GM18499 (cell line): ENCODE measurements around the gene ATP6V0E2.

ENCODE experiments used
- ATAC-seq: cut with Tn5 transposase; IDR thresholded peaks from one replicate; pipeline ENCODE4 v1.9.1; 2021; ENCODE audit warnings: moderate number of reproducible peaks; ENCODE audit not compliant: insufficient read depth, unreplicated experiment

The ATP6V0E2 gene

DNA sequence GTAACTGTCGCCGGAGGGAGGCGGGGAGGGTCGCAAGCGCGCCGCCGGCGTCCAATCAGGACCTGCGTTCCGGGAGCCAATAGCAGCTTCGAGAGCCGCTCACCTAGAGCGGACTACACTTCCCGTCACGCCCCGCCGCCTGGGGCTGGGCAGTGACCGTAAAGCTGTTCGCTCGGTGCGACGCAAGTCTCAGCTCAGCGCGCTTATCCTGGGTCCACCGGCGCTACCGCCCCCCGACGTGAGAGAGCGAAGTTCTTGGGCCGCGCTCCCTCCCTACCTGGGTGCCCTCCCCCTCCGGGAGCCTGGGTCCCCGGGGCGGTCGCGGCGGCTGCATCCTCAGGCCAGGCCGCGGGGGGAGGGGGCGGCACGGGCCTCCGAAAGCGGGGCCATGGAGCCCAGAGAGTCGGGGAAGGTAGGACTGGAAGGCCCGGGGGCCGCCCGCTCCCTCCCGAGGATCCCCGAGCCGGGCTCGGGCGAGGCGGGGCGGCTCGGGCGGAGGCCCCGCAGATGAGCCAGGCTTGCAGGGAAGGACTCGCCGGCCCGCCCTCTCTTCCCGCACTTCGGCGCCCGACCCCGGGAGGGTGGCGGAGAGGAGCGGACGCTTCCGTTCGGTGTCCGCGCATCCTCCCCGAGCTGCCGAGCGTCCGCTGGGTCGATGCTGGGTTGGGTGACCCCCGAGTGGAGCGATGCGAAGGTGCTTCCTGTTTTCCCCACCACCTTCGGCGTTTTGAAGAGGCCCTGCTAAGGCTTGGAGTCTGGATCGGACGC lies 35.4 kb upstream of the ATP6V0E2 start, which contains the start of gene ZNF862:
TSS of gene ZNF862 (plus strand) at position 152 of the 768 bp plus-strand sequence. CDS start at position 389, 237 bp downstream.
- peak; percentile 93 for ATAC-seq

DNA sequence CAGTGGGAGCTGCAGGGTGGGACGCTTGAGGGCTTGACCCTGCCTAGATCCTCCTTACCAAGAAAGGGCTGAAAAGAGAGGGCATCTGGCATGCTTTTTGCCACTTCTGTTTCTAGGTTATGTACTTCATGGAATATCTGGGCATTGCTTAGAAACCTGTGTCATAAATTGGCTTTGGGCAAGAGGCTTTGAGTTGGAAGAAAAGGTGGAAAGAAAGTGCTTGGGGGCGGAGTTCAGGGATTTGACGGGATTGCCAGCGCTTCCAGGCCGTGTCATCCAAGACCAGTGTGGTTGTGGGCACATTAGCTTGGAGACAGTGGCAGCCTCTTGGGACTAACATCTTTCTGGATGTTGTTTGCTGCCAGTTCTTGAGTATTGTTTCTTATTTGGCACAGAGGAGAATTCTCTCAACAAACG lies 34.8 kb upstream of the ATP6V0E2 start:
- no peak for ATAC-seq

- ATAC-seq = no peak
Observed at GRCh38 chr7:149839933-149840332, 33.8 kb upstream of the ATP6V0E2 start.

GRCh38 chr7:149843566-149843965 lies 30.2 kb upstream of the ATP6V0E2 start:
- ATAC-seq = no peak

- ATAC-seq = no peak
Observed at GRCh38 chr7:149844445-149844844, 29.3 kb upstream of the ATP6V0E2 start.

DNA sequence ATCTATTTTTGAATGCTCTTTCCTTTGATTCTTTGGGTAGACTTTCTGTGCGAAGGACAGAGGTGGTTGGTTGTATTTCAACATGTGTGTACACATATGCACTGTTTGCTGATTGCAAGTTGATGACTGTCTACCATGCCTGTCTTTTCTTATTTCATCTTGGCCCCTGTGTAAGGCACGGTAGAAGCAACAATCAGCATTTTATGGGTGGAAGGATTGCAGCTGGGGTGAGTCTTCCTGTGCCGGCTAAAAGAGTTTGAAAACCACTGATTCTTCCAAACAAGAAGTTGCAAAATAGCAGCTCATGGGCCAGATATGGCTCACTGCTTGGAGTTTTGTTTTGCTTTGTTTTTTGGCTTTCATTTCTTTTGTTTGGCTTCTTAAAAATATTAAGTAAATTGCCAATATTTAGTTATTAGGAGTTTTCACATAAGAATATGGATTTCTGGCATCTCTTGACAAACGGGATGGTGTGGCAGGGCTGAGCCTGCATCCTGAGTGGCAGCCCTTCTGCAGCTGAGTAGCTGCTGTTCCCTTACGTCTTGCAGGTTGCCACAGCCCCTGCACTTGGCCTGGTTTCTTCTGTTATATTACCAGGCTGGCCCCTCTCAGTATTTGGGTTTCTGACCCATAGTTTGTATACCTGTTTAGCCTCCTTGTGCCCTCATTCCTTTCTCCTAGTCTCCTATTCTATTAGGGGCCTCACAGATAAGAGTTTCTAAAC lies 28.4 kb upstream of the ATP6V0E2 start:
- no peak for ATAC-seq

GRCh38 chr7:149846021-149846420 lies 27.7 kb upstream of the ATP6V0E2 start:
- no peak for ATAC-seq

DNA sequence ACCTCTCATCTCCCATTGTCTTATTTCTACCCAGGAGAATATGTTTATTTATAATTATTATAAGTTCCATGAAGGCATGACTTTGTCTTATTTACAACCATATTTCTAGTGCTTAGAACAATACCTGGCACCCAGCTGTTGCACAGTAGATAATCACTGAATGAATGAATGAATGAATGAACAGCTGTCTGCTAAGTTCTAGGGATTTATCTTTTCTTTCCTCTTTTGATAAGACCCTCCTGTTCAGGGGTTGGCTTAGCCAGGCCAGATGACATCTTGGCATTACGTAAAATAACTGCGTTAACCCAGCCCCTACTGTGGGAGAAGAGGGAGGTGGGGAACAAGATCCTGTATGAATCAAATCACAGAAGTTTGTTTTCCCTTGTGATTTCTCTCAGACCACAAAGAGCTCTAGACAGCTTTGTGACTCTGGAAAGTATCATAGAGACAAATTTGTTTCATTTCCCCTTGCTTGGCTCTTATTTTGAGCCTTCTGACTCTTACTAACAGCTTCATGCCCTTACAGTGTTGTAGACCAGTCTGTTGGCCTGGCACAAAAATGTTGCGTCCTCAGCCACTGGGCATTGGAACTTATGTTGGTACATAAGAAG lies 27.2 kb upstream of the ATP6V0E2 start:
- ATAC-seq = peak; percentile 83

GRCh38 chr7:149849174-149849573 lies 24.6 kb upstream of the ATP6V0E2 start:
- no peak for ATAC-seq

DNA sequence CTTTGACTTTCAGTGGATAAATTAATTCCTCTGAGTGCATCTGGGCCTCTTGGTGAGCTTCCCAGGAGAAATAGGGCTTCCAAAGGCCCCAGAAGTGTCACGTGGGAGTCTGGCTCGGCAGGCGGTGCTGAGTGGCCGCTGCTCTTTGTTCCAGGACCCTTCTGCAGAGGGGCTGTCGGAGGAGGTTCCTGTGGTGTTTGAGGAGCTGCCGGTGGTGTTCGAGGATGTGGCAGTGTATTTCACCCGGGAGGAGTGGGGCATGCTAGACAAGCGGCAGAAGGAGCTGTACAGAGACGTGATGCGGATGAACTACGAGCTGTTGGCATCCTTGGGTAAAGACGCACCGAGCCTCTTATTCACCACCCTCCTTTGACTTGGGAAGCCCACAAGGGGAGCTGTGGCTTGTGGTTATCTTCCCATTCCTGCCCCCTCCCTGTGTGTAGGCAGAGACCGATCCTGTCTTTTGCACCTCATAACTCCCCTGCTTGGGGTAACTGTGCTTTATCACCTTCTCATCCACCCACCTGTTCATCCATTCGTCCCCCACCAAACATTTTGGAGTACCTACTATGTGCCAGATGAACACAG lies 23.7 kb upstream of the ATP6V0E2 start:
- no peak for ATAC-seq

DNA sequence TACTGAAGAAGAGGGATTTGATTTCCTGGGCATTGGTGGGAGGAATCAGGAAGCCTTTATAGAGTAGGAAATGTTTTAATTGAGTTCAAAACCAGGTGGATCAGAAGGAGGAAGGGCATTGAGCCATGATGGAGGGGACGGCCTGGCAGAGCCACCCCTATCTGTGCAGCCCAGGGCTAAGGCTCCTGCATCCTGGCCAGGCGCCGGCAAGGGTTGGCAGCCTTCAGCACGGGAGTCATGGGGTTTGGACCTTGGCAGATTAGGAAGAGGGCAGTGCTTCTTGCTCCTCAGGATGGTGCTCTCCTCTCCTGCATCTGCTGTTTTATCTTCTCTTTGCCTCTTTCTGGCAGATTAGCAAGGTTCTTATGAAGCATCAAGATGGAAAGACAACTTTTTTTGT lies 23.1 kb upstream of the ATP6V0E2 start:
- no peak for ATAC-seq

- no peak for ATAC-seq
Observed at GRCh38 chr7:149851449-149851848, 22.3 kb upstream of the ATP6V0E2 start.

- no peak for ATAC-seq
Observed at GRCh38 chr7:149853157-149853556, 20.6 kb upstream of the ATP6V0E2 start.

DNA sequence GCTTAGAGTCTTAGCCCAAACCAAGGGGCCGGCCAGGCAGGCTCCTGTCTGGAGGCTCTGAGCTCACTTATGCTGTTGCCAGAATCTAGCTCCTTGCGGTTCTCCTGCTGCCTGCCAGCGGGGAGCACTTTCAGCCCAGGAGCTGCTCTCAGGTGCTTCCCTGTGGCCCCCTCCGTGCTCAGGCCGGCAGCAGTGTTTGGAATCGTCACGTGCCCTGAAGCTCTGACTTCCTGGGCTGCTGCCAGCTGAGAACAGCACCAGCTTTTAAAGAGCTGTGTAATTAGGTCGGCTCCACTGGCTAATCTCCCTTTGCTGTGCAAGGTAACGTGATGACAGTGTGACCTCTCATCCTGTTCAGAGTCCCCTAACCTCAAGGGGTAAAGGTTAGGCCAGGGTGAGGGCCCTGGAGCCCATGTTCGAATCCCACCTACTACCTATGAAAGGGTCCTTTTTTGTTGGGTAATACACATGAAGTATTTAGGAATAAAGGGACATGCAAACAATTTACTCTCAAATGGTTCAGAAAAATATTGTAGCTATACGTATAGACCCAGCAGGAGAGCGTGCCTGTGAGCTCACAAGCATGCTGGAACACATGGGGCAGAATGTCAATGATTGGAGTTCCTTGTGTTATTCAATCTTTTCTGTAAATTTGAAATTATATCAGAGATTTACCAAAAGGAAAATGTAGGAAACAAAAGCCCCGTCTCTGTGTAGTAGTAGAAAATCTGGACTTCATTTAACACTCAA lies 19.0 kb upstream of the ATP6V0E2 start:
- ATAC-seq = no peak

DNA sequence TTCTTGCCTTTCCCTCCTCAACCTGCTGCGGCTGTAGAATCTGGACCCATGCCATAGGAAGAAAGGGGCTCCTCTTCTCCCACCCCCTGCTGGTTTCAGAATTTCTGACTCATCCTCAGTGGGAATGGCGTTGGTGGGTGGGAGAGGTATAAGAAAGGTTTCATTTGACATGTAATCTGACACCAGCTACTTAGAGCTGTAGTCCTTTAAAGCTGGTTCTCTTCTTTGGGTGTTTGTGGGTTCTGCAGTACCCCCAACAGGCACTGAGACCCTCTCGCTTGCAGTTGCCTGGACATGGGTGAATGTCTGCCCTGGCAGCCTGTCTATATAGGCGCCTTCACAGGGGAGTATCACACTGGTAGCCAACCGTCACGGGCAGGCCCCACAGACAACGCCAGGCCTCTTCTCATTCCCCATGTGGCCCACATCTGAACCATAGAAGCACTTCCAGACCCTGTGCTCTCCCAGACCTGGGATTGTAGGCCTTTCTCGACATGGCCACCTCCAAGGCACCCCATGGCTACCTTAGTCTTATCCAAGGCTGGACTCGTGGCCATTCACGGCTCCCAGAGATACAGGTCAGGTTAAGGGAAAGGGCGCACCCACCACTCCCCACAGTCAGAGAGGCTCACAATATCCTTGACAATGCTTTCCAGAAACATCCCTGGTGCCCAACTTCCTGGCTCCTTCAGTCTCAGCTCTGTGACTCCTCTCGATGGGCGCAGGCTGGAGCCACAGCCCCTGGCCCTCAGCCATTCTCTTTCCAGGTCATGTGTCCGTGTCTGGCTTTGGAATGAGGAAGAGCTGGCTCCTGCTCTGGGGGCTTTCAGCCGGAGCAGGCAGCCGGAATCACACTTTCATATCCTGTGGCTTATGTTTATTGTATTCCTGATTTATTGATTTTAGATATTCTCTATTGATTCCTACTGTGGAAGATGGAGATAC lies 18.1 kb upstream of the ATP6V0E2 start:
- ATAC-seq = no peak

- no peak for ATAC-seq
Observed at GRCh38 chr7:149856583-149856982, 17.2 kb upstream of the ATP6V0E2 start.

DNA sequence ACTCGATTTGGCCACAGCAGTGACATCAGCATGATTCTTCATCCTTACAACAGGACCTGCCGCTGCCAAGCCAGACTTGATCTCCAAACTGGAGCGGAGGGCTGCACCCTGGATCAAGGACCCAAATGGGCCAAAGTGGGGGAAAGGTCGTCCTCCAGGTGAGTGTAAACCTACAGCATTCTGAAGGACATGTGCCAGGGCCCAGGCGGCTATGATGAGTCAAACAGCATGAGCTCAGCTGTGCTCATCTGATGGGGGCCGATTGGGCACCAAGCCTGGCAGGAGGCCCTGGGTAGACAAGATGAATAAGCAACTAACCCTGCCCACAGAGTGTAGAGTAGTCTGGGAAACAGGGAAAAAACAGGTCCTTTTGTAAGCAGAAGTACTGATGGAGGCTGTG lies 14.4 kb upstream of the ATP6V0E2 start:
- ATAC-seq = no peak

DNA sequence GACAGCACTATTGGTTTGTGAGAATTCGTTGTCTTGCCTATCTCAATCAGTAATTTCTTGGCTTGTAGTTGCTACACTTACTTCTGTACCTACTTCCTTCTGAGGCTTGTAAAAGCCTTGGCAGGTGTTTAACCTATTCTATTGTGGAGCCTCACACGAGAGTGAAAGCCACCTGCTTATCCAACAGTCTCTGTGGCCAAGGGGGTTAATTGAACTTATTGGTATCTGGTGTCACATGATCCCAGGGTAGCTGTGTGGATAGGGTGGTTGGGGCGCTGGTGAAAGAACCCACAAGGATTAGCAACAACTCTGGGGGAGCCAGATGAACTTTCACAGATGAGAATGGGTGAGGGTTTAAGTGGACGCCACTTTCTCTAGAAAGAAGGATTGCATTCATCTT lies 13.9 kb upstream of the ATP6V0E2 start:
- ATAC-seq = no peak
